ENCODE data around the gene IRF3.
"Not testable (repeated sequence)": the region's sequence is repeated elsewhere in the genome, so short reads cannot be mapped to it uniquely, and the experiment has no call there.

Gene IRF3

GRCh38 chr19:49631014-49631588 lies 34.6 kb downstream of the IRF3 start:
- H3K4me3 ChIP-seq (ENCODE audit: low read depth, low read length): no peak overlapping the region
- no peak overlapping the region for H3K27ac ChIP-seq (ENCODE audit: low read depth, low read length)
- H3K9me3 ChIP-seq (ENCODE audit: control insufficient read depth, insufficient read depth, low read length): no peaks in the 10 kb centered on the region
- no peaks in the 10 kb centered on the region for H3K27me3 ChIP-seq (ENCODE audit: control insufficient read depth, insufficient read depth, low read length)
- H3K36me3 ChIP-seq (ENCODE audit: control insufficient read depth, insufficient read depth, low read length): peaks cover 16% of the 10 kb centered on the region
- peaks cover 5% of the 10 kb centered on the region; the same call in 1 of the 2 replicates for H3K4me1 ChIP-seq (ENCODE audit: control insufficient read depth, insufficient read depth, low read length)
- H3K9ac ChIP-seq (ENCODE audit: low read depth, low read length): no peak overlapping the region

- H3K27ac ChIP-seq (ENCODE audit: low read depth, low read length): no peak overlapping the region
Measured at GRCh38 chr19:49629659-49630058, 36.0 kb downstream of the IRF3 start.

DNA sequence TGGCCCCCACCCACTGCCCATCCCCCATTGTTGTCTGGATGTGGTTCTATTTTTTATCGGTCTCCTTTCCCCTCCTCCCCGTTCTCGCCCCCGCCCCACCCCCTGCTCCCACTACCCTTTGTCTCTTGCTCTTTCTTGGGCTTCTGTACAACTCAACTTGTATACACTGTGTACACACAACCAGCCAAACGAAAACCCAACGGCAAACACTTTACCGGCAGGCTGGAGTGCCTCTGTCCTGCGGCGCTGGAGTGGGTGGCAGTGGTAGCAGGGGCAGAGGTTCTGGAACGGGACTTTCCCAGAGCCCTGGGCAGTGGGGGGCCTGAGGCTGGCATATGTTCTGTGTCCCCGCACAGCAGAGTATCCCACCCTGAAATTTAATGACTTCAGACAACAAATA lies 39.4 kb downstream of the IRF3 start:
- Histone ChIP-seq H3K4me1 (ENCODE audit: control insufficient read depth, insufficient read depth, low read length) (peaks cover 5% of the 10 kb centered on the region; the same call in 1 of the 2 replicates), H3K36me3 (ENCODE audit: control insufficient read depth, insufficient read depth, low read length) (peaks cover 41% of the 10 kb centered on the region), H3K9ac (ENCODE audit: low read depth, low read length) (no peak overlapping the region)

More at GRCh38 chr19:49629659-49630058, 36.0 kb downstream of the IRF3 start:
- H3K27me3 ChIP-seq (ENCODE audit: control insufficient read depth, insufficient read depth, low read length): no peaks in the 10 kb centered on the region
- H3K9ac ChIP-seq (ENCODE audit: low read depth, low read length): no peak overlapping the region
- peaks cover 5% of the 10 kb centered on the region; the same call in 1 of the 2 replicates for H3K4me1 ChIP-seq (ENCODE audit: control insufficient read depth, insufficient read depth, low read length)
- no peak overlapping the region for H3K4me3 ChIP-seq (ENCODE audit: low read depth, low read length)
- H3K36me3 ChIP-seq (ENCODE audit: control insufficient read depth, insufficient read depth, low read length): peaks cover 24% of the 10 kb centered on the region
- H3K9me3 ChIP-seq (ENCODE audit: control insufficient read depth, insufficient read depth, low read length): no peaks in the 10 kb centered on the region

GRCh38 chr19:49624967-49625910 lies 40.4 kb downstream of the IRF3 start:
- H3K27me3 ChIP-seq (ENCODE audit: control insufficient read depth, insufficient read depth, low read length): no peaks in the 10 kb centered on the region
- H3K27ac ChIP-seq (ENCODE audit: low read depth, low read length): no peak overlapping the region
- no peaks in the 10 kb centered on the region for H3K9me3 ChIP-seq (ENCODE audit: control insufficient read depth, insufficient read depth, low read length)
- H3K9ac ChIP-seq (ENCODE audit: low read depth, low read length): no peak overlapping the region
- H3K4me1 ChIP-seq (ENCODE audit: control insufficient read depth, insufficient read depth, low read length): no peaks in the 10 kb centered on the region
- H3K36me3 ChIP-seq (ENCODE audit: control insufficient read depth, insufficient read depth, low read length): peaks cover 45% of the 10 kb centered on the region
- H3K4me3 ChIP-seq (ENCODE audit: low read depth, low read length): no peak overlapping the region

More for the DNA sequence above, 39.4 kb downstream of the IRF3 start:
- no peaks in the 10 kb centered on the region for H3K9me3 ChIP-seq (ENCODE audit: control insufficient read depth, insufficient read depth, low read length)
- no peak overlapping the region for H3K27ac ChIP-seq (ENCODE audit: low read depth, low read length)
- H3K27me3 ChIP-seq (ENCODE audit: control insufficient read depth, insufficient read depth, low read length): no peaks in the 10 kb centered on the region
- no peak overlapping the region for H3K4me3 ChIP-seq (ENCODE audit: low read depth, low read length)

GRCh38 chr19:49617860-49618259 lies 47.8 kb downstream of the IRF3 start:
- not testable (repeated sequence) for H3K9ac ChIP-seq (ENCODE audit: low read depth, low read length); H3K9me3 ChIP-seq (ENCODE audit: control insufficient read depth, insufficient read depth, low read length); H3K4me3 ChIP-seq (ENCODE audit: low read depth, low read length); H3K4me1 ChIP-seq (ENCODE audit: control insufficient read depth, insufficient read depth, low read length); H3K27me3 ChIP-seq (ENCODE audit: control insufficient read depth, insufficient read depth, low read length); H3K27ac ChIP-seq (ENCODE audit: low read depth, low read length)
- peaks cover 75% of the 10 kb centered on the region for H3K36me3 ChIP-seq (ENCODE audit: control insufficient read depth, insufficient read depth, low read length)

DNA sequence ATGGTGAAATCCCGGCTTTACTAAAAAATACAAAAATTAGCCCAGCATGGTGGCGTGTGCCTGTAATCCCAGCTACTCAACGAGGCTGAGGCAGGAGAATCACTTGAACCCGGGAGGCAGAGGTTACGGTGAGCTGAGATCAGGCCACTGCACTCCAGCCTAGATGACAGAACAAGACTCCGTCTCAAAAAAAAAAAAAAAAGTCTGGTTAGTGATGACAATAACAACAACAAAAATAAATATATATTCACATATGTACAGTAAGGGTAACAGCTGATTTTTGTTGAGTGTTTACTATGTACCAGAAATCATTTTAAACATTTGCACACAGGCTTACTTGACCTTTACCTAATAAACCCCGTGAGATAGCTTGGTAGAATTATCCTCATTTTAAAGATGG lies 48.7 kb downstream of the IRF3 start:
- H3K4me1 ChIP-seq (ENCODE audit: control insufficient read depth, insufficient read depth, low read length): no peaks in the 10 kb centered on the region
- no peaks in the 10 kb centered on the region for H3K27me3 ChIP-seq (ENCODE audit: control insufficient read depth, insufficient read depth, low read length)
- H3K36me3 ChIP-seq (ENCODE audit: control insufficient read depth, insufficient read depth, low read length): peaks cover 77% of the 10 kb centered on the region
- no peaks in the 10 kb centered on the region for H3K9me3 ChIP-seq (ENCODE audit: control insufficient read depth, insufficient read depth, low read length)
- H3K27ac ChIP-seq (ENCODE audit: low read depth, low read length): no peak overlapping the region
- no peak overlapping the region for H3K4me3 ChIP-seq (ENCODE audit: low read depth, low read length)
- H3K9ac ChIP-seq (ENCODE audit: low read depth, low read length): no peak overlapping the region

DNA sequence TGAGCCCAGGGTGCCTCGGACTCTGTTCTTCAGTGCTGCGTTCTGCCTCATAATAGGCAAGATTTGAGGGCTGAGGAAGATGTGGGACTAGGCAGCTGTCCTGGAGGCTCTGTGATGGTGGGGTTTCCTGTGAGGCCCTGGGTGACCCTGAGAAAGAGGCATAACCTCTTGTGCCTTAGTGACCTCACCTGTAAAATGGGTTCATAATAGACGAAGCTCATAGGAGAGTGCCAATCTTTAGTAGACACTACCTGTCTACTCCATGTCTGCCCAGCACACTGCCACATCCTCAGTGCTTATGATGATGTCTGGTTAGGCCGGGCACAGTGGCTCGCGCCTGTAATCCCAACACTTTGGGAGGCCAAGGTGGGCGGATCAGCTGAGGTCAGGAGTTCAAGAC lies 49.1 kb downstream of the IRF3 start:
- no peak overlapping the region for H3K9ac ChIP-seq (ENCODE audit: low read depth, low read length)
- H3K4me1 ChIP-seq (ENCODE audit: control insufficient read depth, insufficient read depth, low read length): no peaks in the 10 kb centered on the region
- no peak overlapping the region for H3K27ac ChIP-seq (ENCODE audit: low read depth, low read length)
- H3K27me3 ChIP-seq (ENCODE audit: control insufficient read depth, insufficient read depth, low read length): no peaks in the 10 kb centered on the region
- H3K9me3 ChIP-seq (ENCODE audit: control insufficient read depth, insufficient read depth, low read length): no peaks in the 10 kb centered on the region
- no peak overlapping the region for H3K4me3 ChIP-seq (ENCODE audit: low read depth, low read length)
- peaks cover 73% of the 10 kb centered on the region for H3K36me3 ChIP-seq (ENCODE audit: control insufficient read depth, insufficient read depth, low read length)

- Histone ChIP-seq H3K4me1 (ENCODE audit: control insufficient read depth, insufficient read depth, low read length) (no peaks in the 10 kb centered on the region), H3K27me3 (ENCODE audit: control insufficient read depth, insufficient read depth, low read length) (no peaks in the 10 kb centered on the region), H3K27ac (ENCODE audit: low read depth, low read length) (no peak overlapping the region), H3K36me3 (ENCODE audit: control insufficient read depth, insufficient read depth, low read length) (peaks cover 69% of the 10 kb centered on the region), H3K9me3 (ENCODE audit: control insufficient read depth, insufficient read depth, low read length) (no peaks in the 10 kb centered on the region), H3K4me3 (ENCODE audit: low read depth, low read length) (no peak overlapping the region), H3K9ac (ENCODE audit: low read depth, low read length) (no peak overlapping the region)
Measured at GRCh38 chr19:49615861-49616260, 49.8 kb downstream of the IRF3 start.

- Histone ChIP-seq H3K36me3 (ENCODE audit: control insufficient read depth, insufficient read depth, low read length) (peaks cover 72% of the 10 kb centered on the region), H3K27me3 (ENCODE audit: control insufficient read depth, insufficient read depth, low read length) (no peaks in the 10 kb centered on the region), H3K9me3 (ENCODE audit: control insufficient read depth, insufficient read depth, low read length) (no peaks in the 10 kb centered on the region), H3K27ac (ENCODE audit: low read depth, low read length) (no peak overlapping the region), H3K4me1 (ENCODE audit: control insufficient read depth, insufficient read depth, low read length) (no peaks in the 10 kb centered on the region), H3K4me3 (ENCODE audit: low read depth, low read length) (no peak overlapping the region), H3K9ac (ENCODE audit: low read depth, low read length) (no peak overlapping the region)
Measured at GRCh38 chr19:49614096-49614833, 51.4 kb downstream of the IRF3 start.

DNA sequence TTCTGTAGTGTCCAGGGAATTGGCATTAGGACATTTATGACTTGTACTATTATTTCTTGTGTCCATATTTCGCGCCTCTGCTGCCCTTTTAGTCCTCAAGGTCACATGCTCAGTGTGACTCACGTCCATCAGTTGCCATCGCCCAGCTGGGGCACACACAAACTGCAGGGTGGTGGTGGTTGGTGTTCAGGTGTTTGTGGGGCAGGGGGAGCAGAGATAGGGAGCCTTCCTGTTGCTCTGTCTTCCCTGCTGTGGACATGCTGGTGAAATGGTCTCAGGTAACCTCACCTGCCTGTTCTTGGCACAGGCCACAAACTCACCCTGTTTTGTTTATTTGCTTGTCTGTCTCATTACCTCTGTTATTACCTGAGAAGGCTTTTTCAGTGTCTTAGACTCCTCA lies 52.3 kb downstream of the IRF3 start:
- no peaks in the 10 kb centered on the region for H3K27me3 ChIP-seq (ENCODE audit: control insufficient read depth, insufficient read depth, low read length)
- H3K36me3 ChIP-seq (ENCODE audit: control insufficient read depth, insufficient read depth, low read length): peaks cover 75% of the 10 kb centered on the region
- H3K9ac ChIP-seq (ENCODE audit: low read depth, low read length): no peak overlapping the region
- H3K4me3 ChIP-seq (ENCODE audit: low read depth, low read length): no peak overlapping the region
- H3K27ac ChIP-seq (ENCODE audit: low read depth, low read length): no peak overlapping the region
- H3K9me3 ChIP-seq (ENCODE audit: control insufficient read depth, insufficient read depth, low read length): no peaks in the 10 kb centered on the region
- H3K4me1 ChIP-seq (ENCODE audit: control insufficient read depth, insufficient read depth, low read length): no peaks in the 10 kb centered on the region

Data from HUES48 (cell line).